Body of pancreas (tissue), 4 donors: ENCODE measurements around the gene HOXB6. TPM values are rescaled to one million over a fixed set of nuclear protein-coding genes. Genes with fewer than 3 reads are reported as not detected.
A peak's percentile ranks its signal among the peaks of the same experiment; 100 is the strongest.

ENCODE experiments used
- ATAC-seq: fragments of 150-250 bp; one replicate; pipeline ENCODE4 v1.9.1; 2016
- DNase-seq, 4 donors: peaks; one replicate each; pipeline ENCODE4 v3.0.0-alpha.2; 2019
- H3K27ac ChIP-seq, 4 donors: fragments of 200-600 bp; sonication (generic); 1 replicate in 3 of 4; 2 replicates in 1 of 4; pipeline versions ENCODE4 v1.5.1 to v1.6.1; 2016 to 2019; ENCODE audit warnings: mild to moderate bottlenecking in 1 of 4, mixed read lengths in 1 of 4, moderate library complexity in 1 of 4
- H3K27me3 ChIP-seq, 2 donors: fragments of 200-600 bp; sonication (generic); one replicate each; pipeline ENCODE4 v1.6.0; 2016; ENCODE audit warnings: mild to moderate bottlenecking in 1 of 2
- H3K36me3 ChIP-seq, 2 donors: fragments of 200-600 bp; sonication (generic); replicated peaks in 1 of 2; 2 replicates each; pipeline ENCODE4 v1.5.1; 2016; ENCODE audit warnings: low read depth in 2 of 2; ENCODE audit not compliant: insufficient read depth in 1 of 2
- H3K4me1 ChIP-seq: fragments of 200-600 bp; sonication (generic); one replicate; pipeline ENCODE4 v1.6.0; 2016
- H3K4me3 ChIP-seq, 2 donors: fragments of 200-600 bp; sonication (generic); 1 replicate in 1 of 2; 2 replicates in 1 of 2; pipeline ENCODE4 v1.5.1; 2016 to 2019
- H3K9me3 ChIP-seq, 3 donors: fragments of 200-600 bp; sonication (generic); 1 replicate in 2 of 3; 2 replicates in 1 of 3; pipeline ENCODE4 v1.5.1; 2016
- POLR2A ChIP-seq, 3 donors: fragments of 450-650 bp; IDR thresholded peaks; one replicate each; pipeline ENCODE4 v1.6.1; 2016; ENCODE audit warnings: antibody characterized with exemption in 3 of 3, mild to moderate bottlenecking in 2 of 3
- WGBS, 2 donors: methylation state at CpG; one replicate each; pipeline ENCODE4 v1.1.5; 2017; 5-methylcytosine and 5-hydroxymethylcytosine counted together
- intact Hi-C: fragments of 100-400 bp; cut with DNase I; formaldehyde crosslinking; loops from one replicate; pipeline ENCODE4 v1.15.1; 2023
- total RNA-seq, 2 donors: library from RNA; depleted of rRNA; stranded (reverse); fragments of >200 nt; gene quantifications; one replicate each; pipeline ENCODE4 v1.1.0, GENCODE V29; 2016
- TF ChIP-seq, protein P1 (sequence below), 7 experiments: fragments of 450-650 bp in 4 of 7; fragments of 200-600 bp in 3 of 7; sonication (generic) in 3 of 7; IDR thresholded peaks; one replicate each; pipeline ENCODE4 v1.5.1; 2016 to 2019; ENCODE audit warnings: antibody characterized with exemption in 7 of 7

HOXB6 gene
- total RNA-seq, 2 donors from 2014 or later, result 2.1 to 2.6 TPM

GRCh38 chr17:48621410-48622392, 16.9 kb upstream of the HOXB6 start:
- no peak for TF ChIP-seq POLR2A (IDR thresholded peaks at IDR 0.05)
- TF ChIP-seq, protein P1, sequence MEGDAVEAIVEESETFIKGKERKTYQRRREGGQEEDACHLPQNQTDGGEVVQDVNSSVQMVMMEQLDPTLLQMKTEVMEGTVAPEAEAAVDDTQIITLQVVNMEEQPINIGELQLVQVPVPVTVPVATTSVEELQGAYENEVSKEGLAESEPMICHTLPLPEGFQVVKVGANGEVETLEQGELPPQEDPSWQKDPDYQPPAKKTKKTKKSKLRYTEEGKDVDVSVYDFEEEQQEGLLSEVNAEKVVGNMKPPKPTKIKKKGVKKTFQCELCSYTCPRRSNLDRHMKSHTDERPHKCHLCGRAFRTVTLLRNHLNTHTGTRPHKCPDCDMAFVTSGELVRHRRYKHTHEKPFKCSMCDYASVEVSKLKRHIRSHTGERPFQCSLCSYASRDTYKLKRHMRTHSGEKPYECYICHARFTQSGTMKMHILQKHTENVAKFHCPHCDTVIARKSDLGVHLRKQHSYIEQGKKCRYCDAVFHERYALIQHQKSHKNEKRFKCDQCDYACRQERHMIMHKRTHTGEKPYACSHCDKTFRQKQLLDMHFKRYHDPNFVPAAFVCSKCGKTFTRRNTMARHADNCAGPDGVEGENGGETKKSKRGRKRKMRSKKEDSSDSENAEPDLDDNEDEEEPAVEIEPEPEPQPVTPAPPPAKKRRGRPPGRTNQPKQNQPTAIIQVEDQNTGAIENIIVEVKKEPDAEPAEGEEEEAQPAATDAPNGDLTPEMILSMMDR (IDR thresholded peaks at IDR 0.05), result no peak
- H3K4me3 ChIP-seq, result no peak overlapping the region
- peaks cover 0 to 67% of the 10 kb centered on the region in 2 donors for H3K27me3 ChIP-seq
- ATAC-seq (no peak), DNase-seq (no peak)
- intact Hi-C loops, result loop anchor here (10.0 kb wide), 1 partner anchor 467 kb away; no protein-coding TSS in a partner anchor
- WGBS, 2 donors, result 10% methylated on average over 23 to 41 of the region's 41 CpGs
- H3K27ac ChIP-seq, result no peak overlapping the region
- H3K9me3 ChIP-seq, result no peaks in the 10 kb centered on the region
- H3K4me1 ChIP-seq, result peaks cover 27% of the 10 kb centered on the region
- H3K36me3 ChIP-seq, result no peaks in the 10 kb centered on the region

- WGBS, 2 donors, result 25 to 38% methylated on average over 6 of the region's 6 CpGs
- Histone ChIP-seq H3K27ac (no peak overlapping the region), H3K36me3 (no peaks in the 10 kb centered on the region), H3K27me3 (peaks cover 0 to 66% of the 10 kb centered on the region in 2 donors), H3K9me3 (no peaks in the 10 kb centered on the region), H3K4me3 (no peak overlapping the region), H3K4me1 (peaks cover 18% of the 10 kb centered on the region)
- TF ChIP-seq, protein P1 (IDR thresholded peaks at IDR 0.05), result no peak
- TF ChIP-seq POLR2A (IDR thresholded peaks at IDR 0.05), result no peak
- DNase-seq, result no peak
- no peak for ATAC-seq
- intact Hi-C loops, result loop anchor here (10.0 kb wide), 1 partner anchor 466 kb away; no protein-coding TSS in a partner anchor
Measured at GRCh38 chr17:48620461-48621139, 15.8 kb upstream of the HOXB6 start.

DNA sequence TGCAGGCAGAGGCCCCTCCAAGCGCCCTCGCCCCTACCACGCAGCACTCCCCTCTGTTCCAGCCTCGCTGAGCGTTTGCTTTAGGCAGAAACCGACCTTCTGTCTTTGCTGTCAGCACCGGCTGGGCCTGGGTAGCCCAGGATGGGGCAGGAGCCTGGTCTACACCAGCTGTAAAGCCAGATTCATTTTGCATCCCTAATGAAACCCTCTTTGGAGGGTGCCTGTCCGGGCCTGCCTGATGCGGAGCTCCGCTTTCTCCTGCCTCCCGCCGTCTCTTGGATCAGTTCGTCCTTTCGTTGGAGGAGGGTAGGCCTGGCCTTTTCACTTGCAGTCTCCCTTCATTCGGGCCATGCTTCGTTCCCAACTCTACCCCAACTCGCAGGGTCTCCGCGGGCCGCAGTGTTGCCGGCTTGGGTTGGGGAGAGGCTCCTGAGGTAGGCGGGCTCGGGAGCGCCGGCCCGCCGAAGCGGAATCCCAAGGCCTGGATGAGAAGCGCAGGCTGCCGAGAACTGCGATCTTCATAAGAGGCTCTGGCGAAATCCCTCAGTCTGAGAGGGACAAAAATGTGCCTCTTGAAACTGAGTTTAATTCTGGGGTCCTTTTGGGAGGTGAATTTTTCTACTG, 15.2 kb upstream of the HOXB6 start:
- ATAC-seq (no peak), DNase-seq (no peak)
- Histone ChIP-seq H3K9me3 (no peaks in the 10 kb centered on the region), H3K4me3 (no peak overlapping the region), H3K27me3 (peaks cover 3 to 66% of the 10 kb centered on the region in 2 donors), H3K4me1 (peaks cover 11% of the 10 kb centered on the region), H3K27ac (no peak overlapping the region), H3K36me3 (no peaks in the 10 kb centered on the region)
- intact Hi-C loops, result loop anchor here (10.0 kb wide), 2 partner anchors 285 to 465 kb away; no protein-coding TSS in a partner anchor
- 14 to 26% methylated on average over 20 to 32 of the region's 32 CpGs for WGBS, 2 donors
- TF ChIP-seq, protein P1 (IDR thresholded peaks at IDR 0.05), result no peak
- TF ChIP-seq POLR2A (IDR thresholded peaks at IDR 0.05), result no peak

DNA sequence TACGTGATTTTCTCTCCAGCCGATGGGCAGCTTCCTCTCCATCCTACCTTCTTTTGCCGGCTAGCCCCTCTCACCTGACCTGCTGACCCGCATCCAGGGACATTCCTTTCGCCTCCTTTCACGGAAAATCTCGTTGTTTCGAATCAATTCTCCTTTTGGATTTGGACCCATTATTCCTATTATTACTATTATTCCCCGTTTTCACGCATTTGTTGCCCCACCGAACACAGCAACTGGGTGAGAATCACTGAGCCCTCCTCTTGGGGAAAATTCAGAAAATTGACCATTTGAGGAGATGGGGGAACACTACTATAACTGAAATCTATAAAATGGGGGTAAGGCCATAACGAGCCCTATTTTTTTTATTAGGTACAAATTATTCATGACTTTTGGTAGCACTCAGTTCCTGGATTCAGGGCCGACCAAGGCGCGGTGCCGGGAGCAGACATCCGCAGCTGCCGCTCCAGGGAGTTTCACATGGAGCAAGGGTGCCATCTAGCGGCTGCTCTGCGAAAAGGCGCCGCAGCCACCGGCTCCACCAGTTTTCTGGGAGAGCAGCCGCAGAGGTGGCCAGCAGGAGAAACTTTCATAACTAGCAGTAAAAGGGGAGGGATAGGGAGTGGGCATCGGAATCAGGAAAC, 13.6 kb upstream of the HOXB6 start:
- peak; percentile 87 to 92 (median 91) for DNase-seq
- no peak overlapping the region for H3K4me3 ChIP-seq
- H3K9me3 ChIP-seq, result no peaks in the 10 kb centered on the region

More for the DNA sequence above, 13.6 kb upstream of the HOXB6 start:
- Histone ChIP-seq H3K4me1 (peaks cover 12% of the 10 kb centered on the region), H3K27me3 (peaks cover 3 to 67% of the 10 kb centered on the region in 2 donors), H3K27ac (no peak overlapping the region), H3K36me3 (no peaks in the 10 kb centered on the region)
- no peak for TF ChIP-seq POLR2A (IDR thresholded peaks at IDR 0.05)
- TF ChIP-seq, protein P1 (IDR thresholded peaks at IDR 0.05), result peak; percentile 94 to 99 (median 98)
- intact Hi-C loops, result loop anchor here (10.0 kb wide), 1 partner anchor 284 kb away; no protein-coding TSS in a partner anchor
- peak; percentile 92 for ATAC-seq
- WGBS, 2 donors, result 2 to 3% methylated on average over 25 of the region's 25 CpGs
